Stimulated activated CD4-positive, alpha-beta T cell treated with anti-CD3 and anti-CD28 coated beads, Interleukin-2, amount 100 ng/mL, for 4 hours (primary cell): ENCODE data around the gene GBX1.

Experiments used
- DNase-seq: peaks from one replicate; pipeline ENCODE4 v3.0.0-alpha.2; 2020; ENCODE audit warnings: low read depth

GBX1 gene

GRCh38 chr7:151173386-151174245 is 6.1 kb upstream of the GBX1 start:
- DNase-seq: no peak

GRCh38 chr7:151172273-151173141 is 5.0 kb upstream of the GBX1 start:
- DNase-seq: peak; percentile 60

DNA sequence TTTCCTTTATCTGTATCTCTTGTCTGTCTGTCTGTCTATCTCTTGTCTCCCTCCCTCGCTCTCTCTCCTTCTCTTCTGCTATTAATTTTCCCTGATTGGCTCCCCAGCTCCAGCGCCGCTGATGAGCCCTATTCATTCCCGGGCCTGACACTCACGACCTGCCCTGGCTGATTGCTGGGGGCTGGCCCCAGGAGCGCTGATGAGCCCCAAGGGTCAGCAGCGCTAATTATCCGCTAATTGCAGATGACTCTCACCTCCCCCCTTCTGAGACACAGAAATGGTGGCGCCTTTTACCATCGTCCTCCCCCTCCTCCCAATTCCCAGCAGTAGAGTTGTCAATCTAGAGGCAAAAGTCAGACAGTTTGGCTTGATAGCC is 1.3 kb upstream of the GBX1 start:
- DNase-seq: no peak

- DNase-seq: peak; percentile 29
Observed at GRCh38 chr7:151168003-151168786, 701 bp upstream of the GBX1 start.

GRCh38 chr7:151166629-151167196 is 781 bp downstream of the GBX1 start:
- DNase-seq: no peak

GRCh38 chr7:151161757-151162156 is 5.7 kb downstream of the GBX1 start:
- no peak for DNase-seq

- no peak for DNase-seq
Observed at GRCh38 chr7:151157645-151158329, 9.7 kb downstream of the GBX1 start.

GRCh38 chr7:151152643-151153513 is 14.6 kb downstream of the GBX1 start:
- DNase-seq: no peak

GRCh38 chr7:151150388-151150787 is 17.1 kb downstream of the GBX1 start:
- DNase-seq: no peak

DNA sequence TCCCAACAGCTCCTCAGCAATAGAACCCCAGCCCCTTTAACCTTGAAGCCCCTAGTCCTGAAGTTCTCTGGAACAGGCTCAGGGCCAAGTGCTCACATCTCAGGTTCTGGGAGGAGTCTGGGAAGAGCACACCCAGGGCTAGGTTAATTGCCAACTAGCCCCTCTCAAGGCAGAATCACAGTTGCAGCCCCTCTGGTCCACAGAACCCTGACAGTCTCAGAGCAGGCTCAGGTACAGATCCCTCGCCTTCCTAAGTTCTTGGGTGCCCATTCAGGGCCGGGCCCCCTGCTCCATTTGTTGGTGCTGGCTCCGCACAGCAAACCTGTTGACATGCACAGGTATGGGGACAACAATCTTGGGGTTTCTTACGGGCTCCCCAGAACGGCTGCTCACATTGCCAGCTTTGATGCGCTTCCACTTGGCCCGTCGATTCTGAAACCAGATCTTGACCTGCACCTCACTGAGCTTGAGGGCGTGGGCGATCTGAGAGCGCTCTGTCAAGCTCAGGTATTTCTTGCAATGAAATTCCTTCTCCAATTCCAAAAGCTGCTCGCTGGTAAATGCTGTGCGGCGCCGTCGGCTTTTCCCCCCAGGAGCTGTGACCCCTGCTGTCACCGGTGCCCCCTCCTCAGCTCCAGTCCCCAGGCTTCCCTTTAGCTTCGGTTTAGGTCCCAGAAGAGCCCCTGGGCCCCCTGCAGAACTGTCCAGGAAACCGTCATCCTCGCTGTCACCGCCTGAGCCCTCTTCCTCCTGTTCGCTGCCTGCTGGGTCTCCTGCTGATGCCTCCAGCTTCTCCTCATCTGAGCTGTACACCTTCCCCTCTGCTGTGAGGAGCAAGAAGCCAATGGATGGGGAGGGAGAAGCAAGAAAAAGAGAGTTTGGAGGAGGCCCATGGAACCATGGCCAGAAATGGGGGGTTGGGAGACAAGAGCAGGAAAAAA is 18.9 kb downstream of the GBX1 start:
- DNase-seq: no peak

DNA sequence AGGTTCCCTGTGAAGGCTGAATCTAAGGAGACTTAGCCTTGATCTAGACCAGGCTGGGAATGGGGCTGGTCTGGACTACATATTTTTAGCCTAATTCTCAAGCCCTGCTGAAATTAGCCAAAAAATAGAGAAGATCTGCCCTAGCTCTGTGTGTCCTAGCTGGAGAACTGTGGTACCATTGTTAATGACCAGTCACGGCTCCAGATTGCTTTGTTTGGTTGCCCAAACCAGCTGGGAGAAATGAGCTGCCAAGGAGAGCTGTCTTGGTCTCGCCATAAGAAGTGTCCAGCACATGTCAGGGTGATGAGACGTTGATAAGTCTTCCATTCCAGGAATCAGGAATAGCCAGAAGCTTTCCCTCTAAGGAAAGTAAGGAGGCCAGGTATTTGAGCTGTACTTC is 20.7 kb downstream of the GBX1 start:
- DNase-seq: no peak

DNA sequence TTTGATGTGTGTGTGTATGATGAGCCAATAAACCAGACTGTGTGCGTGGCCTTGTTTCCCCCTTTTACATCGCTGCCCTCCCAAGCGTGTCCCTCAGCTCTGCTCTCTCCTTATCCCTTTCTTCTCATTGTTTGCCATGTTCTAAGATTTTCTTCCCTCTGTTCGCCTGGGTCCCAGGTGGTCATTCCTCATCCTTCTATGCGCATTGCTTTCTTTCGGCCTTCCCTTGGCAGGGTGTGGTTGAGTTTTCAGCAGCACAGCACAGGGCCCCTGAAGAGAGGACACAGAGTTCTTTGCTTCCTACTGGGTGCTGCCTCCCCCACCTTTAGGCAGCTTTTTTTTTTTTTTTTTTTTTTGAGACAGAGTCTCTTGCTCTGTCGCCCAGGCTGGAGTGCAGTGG is 23.1 kb downstream of the GBX1 start:
- no peak for DNase-seq

DNA sequence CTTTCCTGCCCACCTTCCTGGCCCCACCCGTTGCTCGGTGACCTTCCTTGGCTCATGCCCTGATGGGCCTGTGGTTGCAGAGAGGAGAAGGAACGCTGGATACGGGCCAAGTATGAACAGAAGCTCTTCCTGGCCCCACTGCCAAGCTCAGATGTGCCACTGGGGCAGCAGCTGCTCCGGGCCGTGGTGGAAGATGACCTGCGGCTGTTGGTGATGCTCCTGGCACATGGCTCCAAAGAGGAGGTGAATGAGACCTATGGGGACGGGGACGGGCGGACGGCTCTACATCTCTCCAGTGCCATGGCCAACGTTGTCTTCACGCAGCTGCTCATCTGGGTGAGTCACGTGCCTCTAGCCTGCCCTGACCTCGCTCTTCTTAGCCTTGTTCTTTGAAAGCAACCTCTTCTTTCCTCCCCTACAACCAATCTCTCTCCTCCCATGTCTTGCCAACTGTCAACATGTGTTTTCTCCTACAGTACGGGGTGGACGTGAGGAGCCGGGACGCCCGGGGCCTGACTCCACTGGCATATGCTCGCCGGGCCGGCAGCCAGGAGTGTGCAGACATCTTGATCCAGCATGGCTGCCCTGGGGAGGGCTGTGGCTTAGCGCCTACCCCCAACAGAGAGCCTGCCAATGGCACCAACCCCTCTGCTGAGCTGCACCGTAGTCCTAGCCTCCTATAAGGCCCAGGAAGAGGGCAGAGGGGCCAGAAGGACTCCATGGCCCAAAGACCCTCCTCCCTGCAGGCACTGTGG is 24.1 kb downstream of the GBX1 start:
- no peak for DNase-seq

GRCh38 chr7:151142686-151143040 is 24.8 kb downstream of the GBX1 start:
- DNase-seq: no peak

DNA sequence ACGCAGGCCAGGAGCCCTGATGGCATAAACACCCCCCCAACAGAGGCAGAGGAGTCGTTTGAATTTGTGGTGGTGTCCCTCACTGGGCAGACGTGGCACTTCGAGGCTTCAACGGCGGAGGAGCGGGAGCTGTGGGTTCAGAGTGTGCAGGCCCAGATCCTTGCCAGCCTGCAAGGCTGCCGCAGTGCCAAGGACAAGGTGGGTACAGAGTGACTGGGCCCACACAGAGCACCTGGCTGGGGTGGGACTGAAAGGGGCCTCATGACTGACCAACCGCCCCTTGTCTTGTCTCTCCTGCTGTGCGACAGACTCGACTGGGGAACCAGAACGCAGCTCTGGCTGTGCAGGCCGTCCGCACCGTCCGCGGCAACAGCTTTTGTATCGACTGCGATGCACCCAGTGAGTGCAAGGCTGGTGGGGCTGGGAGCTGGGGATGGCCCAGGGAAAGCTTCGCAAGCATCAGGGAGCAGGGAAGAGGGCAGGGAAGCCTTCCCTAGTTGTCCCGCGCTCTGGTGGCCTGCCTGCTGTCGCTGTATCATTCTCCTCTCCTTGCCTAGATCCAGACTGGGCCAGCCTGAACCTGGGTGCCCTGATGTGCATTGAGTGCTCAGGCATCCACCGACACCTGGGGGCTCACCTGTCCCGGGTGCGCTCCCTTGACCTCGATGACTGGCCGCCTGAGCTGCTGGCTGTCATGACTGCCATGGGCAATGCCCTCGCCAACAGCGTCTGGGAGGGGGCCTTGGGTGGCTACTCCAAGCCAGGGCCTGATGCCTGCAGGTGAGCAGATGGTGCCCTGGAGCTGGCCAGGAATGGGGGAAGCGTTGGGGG is 25.4 kb downstream of the GBX1 start:
- no peak for DNase-seq

GRCh38 chr7:151141311-151141854 is 26.1 kb downstream of the GBX1 start:
- DNase-seq: no peak

- DNase-seq: no peak
Observed at GRCh38 chr7:151140826-151141225, 26.7 kb downstream of the GBX1 start.
